K562 (cell line): ENCODE data around the gene KRTCAP2. TPM values are rescaled to one million over a fixed set of nuclear protein-coding genes. Genes with fewer than 3 reads are reported as not detected.

Source experiments
- ATAC-seq: fragments of 200-7000 bp; cut with Tn5 transposase; 3 replicates; pipeline ENCODE4 v1.9.1; 2020; ENCODE audit warnings: moderate library complexity
- BruUV-seq: library from RNA; stranded (reverse); fragments of 400-500 nt; replicated peaks from 2 replicates; lab custom pipeline; 2021; lab: Mats Ljungman, UMichigan
- CTCF ChIA-PET: fragments of 300-600 bp; formaldehyde crosslinking; extraction: SDS; loops from one replicate; lab custom pipeline; 2021; ENCODE audit warnings: low intra/inter-chr PET ratio; lab: Yijun Ruan, JAX
- POLR2A ChIA-PET: fragments of 300-600, 350-650 bp; sonication (Branson Sonifier 250); formaldehyde crosslinking; extraction: SDS; loops from one replicate; lab custom pipeline; 2021; ENCODE audit warnings: antibody characterized with exemption, inconsistent platforms; lab: Yijun Ruan, JAX
- DNase-seq, 4 experiments: peaks; one replicate each; pipeline versions ENCODE4 v3.0.0 to v3.0.0-alpha.2; 2011 to 2018; ENCODE audit warnings: low spot score in 3 of 4, mixed read lengths in 3 of 4; ENCODE audit errors: extremely low read depth in 1 of 4
- FAIRE-seq: peaks from 2 replicates; lab custom pipeline; 2011; peaks lifted over from hg19 to GRCh38; lab: Jason Lieb, UNC
- H2AFZ ChIP-seq: 2 replicates; pipeline ENCODE4 v1.6.0; 2011; ENCODE audit warnings: low read depth, low read length, control low read depth, inconsistent platforms
- H3K27ac ChIP-seq: fragments of 200-600 bp; 3 replicates; pipeline ENCODE4 v1.8.0; 2011; ENCODE audit warnings: low read depth, mild to moderate bottlenecking, control low read depth, inconsistent platforms, low read length, moderate library complexity, mixed read lengths; ENCODE audit errors: extremely low read depth
- H3K27me3 ChIP-seq, 2 experiments: fragments of 300-600 bp in 1 of 2; 2 replicates in 1 of 2; 3 replicates in 1 of 2; pipeline versions ENCODE4 v1.6.0 to v1.8.0; 2011; ENCODE audit warnings: inconsistent platforms in 2 of 2, low read length in 2 of 2, mild to moderate bottlenecking in 1 of 2, mixed read lengths in 1 of 2, moderate library complexity in 1 of 2; ENCODE audit not compliant: control insufficient read depth in 2 of 2, insufficient read depth in 2 of 2
- H3K36me3 ChIP-seq: fragments of 300-600 bp; 3 replicates; pipeline ENCODE4 v1.8.0; 2011; ENCODE audit warnings: mild to moderate bottlenecking, low read length, inconsistent platforms; ENCODE audit not compliant: control insufficient read depth, insufficient read depth
- H3K4me1 ChIP-seq, 2 experiments: fragments of 200-600 bp in 1 of 2; replicated peaks in 1 of 2; 2 replicates in 1 of 2; 3 replicates in 1 of 2; pipeline versions ENCODE4 v1.5.1 to v1.8.0; 2011; ENCODE audit warnings: inconsistent platforms in 2 of 2, low read length in 2 of 2, mild to moderate bottlenecking in 1 of 2, mixed read lengths in 1 of 2, moderate library complexity in 1 of 2; ENCODE audit not compliant: control insufficient read depth in 2 of 2, insufficient read depth in 2 of 2
- H3K4me2 ChIP-seq: 2 replicates; pipeline ENCODE4 v1.6.1; 2011; ENCODE audit warnings: low read length, control low read depth, inconsistent platforms, mixed read lengths; ENCODE audit not compliant: insufficient read depth
- H3K4me3 ChIP-seq: fragments of 200-600 bp; sonication (generic), shearing (Covaris generic); 2 replicates; pipeline ENCODE4 v1.5.1; 2016; ENCODE audit warnings: control low read depth, inconsistent platforms
- H3K79me2 ChIP-seq: fragments of 200-600 bp; 3 replicates; pipeline ENCODE4 v1.8.0; 2011; ENCODE audit warnings: low read length, inconsistent platforms; ENCODE audit not compliant: control insufficient read depth, insufficient read depth
- H3K9ac ChIP-seq, 2 experiments: 2 replicates each; pipeline versions ENCODE4 v1.6.0 to v1.6.1; 2011; ENCODE audit warnings: low read depth in 2 of 2, low read length in 2 of 2, control low read depth in 1 of 2, inconsistent platforms in 1 of 2, mild to moderate bottlenecking in 1 of 2, mixed read lengths in 1 of 2; ENCODE audit not compliant: insufficient read depth in 1 of 2
- H3K9me1 ChIP-seq: one replicate; pipeline ENCODE4 v1.6.0; 2011; ENCODE audit warnings: inconsistent platforms, mild to moderate bottlenecking, low read length, moderate library complexity; ENCODE audit not compliant: control insufficient read depth, insufficient read depth
- H3K9me3 ChIP-seq: replicated peaks from 2 replicates; pipeline ENCODE4 v1.5.1; 2011; ENCODE audit warnings: low read depth, low read length, inconsistent platforms; ENCODE audit not compliant: control insufficient read depth, insufficient read depth
- H4K20me1 ChIP-seq: replicated peaks from 2 replicates; pipeline ENCODE4 v1.6.1; 2011; ENCODE audit warnings: low read length, inconsistent platforms, mixed read lengths; ENCODE audit not compliant: control insufficient read depth, insufficient read depth
- CEBPB ChIP-seq: fragments of 450-650 bp; IDR thresholded peaks from 2 replicates; pipeline ENCODE4 v1.6.1; 2016; ENCODE audit warnings: missing genetic modification characterization, missing compliant biosample characterization
- CEBPG ChIP-seq, 3 experiments: fragments of 200-800 bp in 1 of 3; sonication (Bioruptor generic) in 1 of 3; sonication (generic) in 1 of 3; formaldehyde crosslinking in 1 of 3; IDR thresholded peaks in 2 of 3; conservative IDR thresholded peaks in 1 of 3; 2 replicates each; pipeline versions ENCODE4 v1.6.1 to v1.8.0; 2016 to 2022; ENCODE audit warnings: missing compliant biosample characterization in 2 of 3, missing genetic modification characterization in 2 of 3, mild to moderate bottlenecking in 1 of 3, missing genetic modification reagents in 1 of 3
- NR2C2 ChIP-seq, 2 experiments: fragments of 200-800 bp in 1 of 2; sonication (Bioruptor generic) in 1 of 2; sonication (generic) in 1 of 2; formaldehyde crosslinking in 1 of 2; IDR thresholded peaks; 2 replicates each; pipeline versions ENCODE4 v1.6.1 to v1.8.0; 2016 to 2022; ENCODE audit warnings: mild to moderate bottlenecking in 1 of 2, missing compliant biosample characterization in 1 of 2, missing genetic modification characterization in 1 of 2, missing genetic modification reagents in 1 of 2
- PHB2 ChIP-seq: fragments of 450-650 bp; IDR thresholded peaks from 2 replicates; pipeline ENCODE4 v1.6.1; 2017; ENCODE audit warnings: low read depth
- STAT5A ChIP-seq: IDR thresholded peaks from 2 replicates; pipeline ENCODE4 v1.6.1; 2012; ENCODE audit warnings: low read length, inconsistent platforms, borderline replicate concordance
- ZBTB8A ChIP-seq: fragments of 450-650 bp; IDR thresholded peaks from 2 replicates; pipeline ENCODE4 v1.6.1; 2018; ENCODE audit warnings: mild to moderate bottlenecking, moderate library complexity; ENCODE audit not compliant: partially characterized antibody
- ZKSCAN3 ChIP-seq: fragments of 250-450 bp; sonication (Bioruptor Pico); IDR thresholded peaks from 2 replicates; pipeline ENCODE4 v1.4.0; 2020
- ZNF354B ChIP-seq: fragments of 250-450 bp; sonication (Bioruptor Pico); IDR thresholded peaks from 2 replicates; pipeline ENCODE4 v1.4.0; 2020
- WGBS: fragments of 100-300 bp; shearing (Covaris generic); methylation state at CpG from one replicate; pipeline ENCODE4 v1.1.6; 2016; ENCODE audit warnings: low coverage, mixed read lengths; ENCODE audit not compliant: insufficient coverage; ENCODE audit errors: missing lambda C conversion rate; 5-methylcytosine and 5-hydroxymethylcytosine counted together
- in situ Hi-C: fragments of 300-500 bp; cut with MboI; formaldehyde crosslinking; loops from 4 replicates; pipeline ENCODE4 v1.15.0; 2018; ENCODE audit warnings: inconsistent platforms, mixed read lengths
- intact Hi-C: fragments of 100-400 bp; cut with micrococcal nuclease; formaldehyde crosslinking; loops from 2 replicates; pipeline ENCODE4 v1.14.2; 2022
- polyA plus RNA-seq, 8 experiments: library from polyadenylated mRNA; depleted of rRNA in 4 of 8; stranded (reverse) in 5 of 8; unstranded in 3 of 8; fragments of >200 nt; fragmentation: Nextera tagmentation in 2 of 8; fragmentation: Illumina TruSeq in 1 of 8; extraction: Ambion mirVana in 2 of 8; extraction: Trizol in 1 of 8; gene quantifications; 2 replicates each; pipeline versions ENCODE4 v1.2.1 to v1.2.3, GENCODE V29; 2011 to 2014; ENCODE audit warnings: inconsistent platforms in 1 of 8, missing spikeins in 1 of 8
- total RNA-seq, 7 experiments: library from RNA; depleted of rRNA in 6 of 7; stranded (reverse); fragments of >200 nt in 6 of 7; fragmentation: Illumina TruSeq in 2 of 7; extraction: Trizol in 2 of 7; gene quantifications; 2 replicates each; pipeline versions ENCODE4 v1.2.1 to v1.2.3, GENCODE V29; 2011 to 2021; ENCODE audit warnings: low replicate concordance in 1 of 7
- TF ChIP-seq, protein P1 (sequence below): fragments of 450-650 bp; formaldehyde crosslinking; conservative IDR thresholded peaks from 2 replicates; pipeline ENCODE4 v1.4.0; 2022; ENCODE audit warnings: mild to moderate bottlenecking, missing genetic modification characterization
- TF ChIP-seq, protein P2 (sequence below): fragments of 450-650 bp; formaldehyde crosslinking; IDR thresholded peaks from 2 replicates; pipeline ENCODE4 v1.4.0; 2020; ENCODE audit warnings: mild to moderate bottlenecking, mixed read lengths
- TF ChIP-seq, protein P3 (sequence below): fragments of 450-650 bp; IDR thresholded peaks from 2 replicates; pipeline ENCODE4 v1.6.1; 2016; ENCODE audit warnings: low read depth

Gene KRTCAP2
- total and polyA plus RNA-seq, 9 of the 15 experiments (the other 6 are each of a cell fraction or from before 2014, with no cell fraction given) = 126 to 436 (median 244) TPM

DNA sequence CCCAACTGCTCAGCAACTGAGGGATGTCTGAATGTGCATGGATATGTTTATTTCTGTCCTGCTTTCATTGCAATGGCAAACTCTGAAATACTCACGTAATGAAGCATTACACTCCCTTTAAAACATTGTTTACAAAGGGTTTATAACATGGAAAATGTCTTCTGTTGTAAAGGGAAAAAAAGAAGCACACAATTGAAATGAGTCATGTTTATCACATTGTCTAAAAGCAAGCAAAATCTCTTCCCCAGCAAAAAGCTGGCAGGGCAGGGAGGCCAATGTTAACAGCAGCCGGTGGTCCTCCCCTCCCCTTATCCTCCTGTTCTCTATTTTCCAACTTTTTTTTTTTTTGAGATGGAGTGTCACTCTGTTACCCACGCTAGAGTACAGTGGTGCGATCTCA lies 49.3 kb downstream of the KRTCAP2 start:
- DNase-seq (no peak), ATAC-seq (no peak), FAIRE-seq (no peak)
- Histone ChIP-seq H3K27me3 (no peaks in the 10 kb centered on the region), H3K4me1 (peaks cover 38 to 50% of the 10 kb centered on the region in 2 experiments), H3K9me3 (no peaks in the 10 kb centered on the region), H3K4me2 (no peak overlapping the region), H3K27ac (no peak overlapping the region), H3K79me2 (peaks cover under 1% of the 10 kb centered on the region; the same call in 1 of the 3 replicates), H4K20me1 (no peaks in the 10 kb centered on the region), H3K9ac (no peak overlapping the region), H3K9me1 (no peaks in the 10 kb centered on the region), H3K36me3 (no peaks in the 10 kb centered on the region), H2AFZ (no peak overlapping the region), H3K4me3 (no peak overlapping the region)
- ChIA-PET POLR2A (interaction anchor here (1.0 to 1.5 kb wide), 2 partner anchors 11 to 14 kb away, joined by 3 read pairs; no protein-coding TSS in a partner anchor), CTCF (no interaction called here)
- BruUV-seq = no TSS peak
- WGBS = 44% methylated on average over 4 of the region's 4 CpGs
- in situ Hi-C loops = no loop called here
- intact Hi-C loops = no loop called here
- TF ChIP-seq ZKSCAN3 (CRISPR knock-in tag) = no peak
- no peak for TF ChIP-seq ZBTB8A
- TF ChIP-seq CEBPG (CRISPR knock-in tag; IDR thresholded peaks at IDR 0.05) = no peak
- no peak for TF ChIP-seq CEBPG (tag; conservative IDR thresholded peaks at IDR 0.05 in 1 of 2, IDR thresholded peaks at IDR 0.05 in 1 of 2)
- TF ChIP-seq ZNF354B (CRISPR knock-in tag) = no peak
- no peak for TF ChIP-seq CEBPB
- TF ChIP-seq, protein P1, sequence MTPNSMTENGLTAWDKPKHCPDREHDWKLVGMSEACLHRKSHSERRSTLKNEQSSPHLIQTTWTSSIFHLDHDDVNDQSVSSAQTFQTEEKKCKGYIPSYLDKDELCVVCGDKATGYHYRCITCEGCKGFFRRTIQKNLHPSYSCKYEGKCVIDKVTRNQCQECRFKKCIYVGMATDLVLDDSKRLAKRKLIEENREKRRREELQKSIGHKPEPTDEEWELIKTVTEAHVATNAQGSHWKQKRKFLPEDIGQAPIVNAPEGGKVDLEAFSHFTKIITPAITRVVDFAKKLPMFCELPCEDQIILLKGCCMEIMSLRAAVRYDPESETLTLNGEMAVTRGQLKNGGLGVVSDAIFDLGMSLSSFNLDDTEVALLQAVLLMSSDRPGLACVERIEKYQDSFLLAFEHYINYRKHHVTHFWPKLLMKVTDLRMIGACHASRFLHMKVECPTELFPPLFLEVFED (CRISPR knock-in tag) = no peak
- no peak for TF ChIP-seq STAT5A
- TF ChIP-seq, protein P2, sequence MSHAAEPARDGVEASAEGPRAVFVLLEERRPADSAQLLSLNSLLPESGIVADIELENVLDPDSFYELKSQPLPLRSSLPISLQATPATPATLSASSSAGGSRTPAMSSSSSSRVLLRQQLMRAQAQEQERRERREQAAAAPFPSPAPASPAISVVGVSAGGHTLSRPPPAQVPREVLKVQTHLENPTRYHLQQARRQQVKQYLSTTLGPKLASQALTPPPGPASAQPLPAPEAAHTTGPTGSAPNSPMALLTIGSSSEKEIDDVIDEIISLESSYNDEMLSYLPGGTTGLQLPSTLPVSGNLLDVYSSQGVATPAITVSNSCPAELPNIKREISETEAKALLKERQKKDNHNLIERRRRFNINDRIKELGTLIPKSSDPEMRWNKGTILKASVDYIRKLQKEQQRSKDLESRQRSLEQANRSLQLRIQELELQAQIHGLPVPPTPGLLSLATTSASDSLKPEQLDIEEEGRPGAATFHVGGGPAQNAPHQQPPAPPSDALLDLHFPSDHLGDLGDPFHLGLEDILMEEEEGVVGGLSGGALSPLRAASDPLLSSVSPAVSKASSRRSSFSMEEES (CRISPR knock-in tag) = no peak
- TF ChIP-seq, protein P3, sequence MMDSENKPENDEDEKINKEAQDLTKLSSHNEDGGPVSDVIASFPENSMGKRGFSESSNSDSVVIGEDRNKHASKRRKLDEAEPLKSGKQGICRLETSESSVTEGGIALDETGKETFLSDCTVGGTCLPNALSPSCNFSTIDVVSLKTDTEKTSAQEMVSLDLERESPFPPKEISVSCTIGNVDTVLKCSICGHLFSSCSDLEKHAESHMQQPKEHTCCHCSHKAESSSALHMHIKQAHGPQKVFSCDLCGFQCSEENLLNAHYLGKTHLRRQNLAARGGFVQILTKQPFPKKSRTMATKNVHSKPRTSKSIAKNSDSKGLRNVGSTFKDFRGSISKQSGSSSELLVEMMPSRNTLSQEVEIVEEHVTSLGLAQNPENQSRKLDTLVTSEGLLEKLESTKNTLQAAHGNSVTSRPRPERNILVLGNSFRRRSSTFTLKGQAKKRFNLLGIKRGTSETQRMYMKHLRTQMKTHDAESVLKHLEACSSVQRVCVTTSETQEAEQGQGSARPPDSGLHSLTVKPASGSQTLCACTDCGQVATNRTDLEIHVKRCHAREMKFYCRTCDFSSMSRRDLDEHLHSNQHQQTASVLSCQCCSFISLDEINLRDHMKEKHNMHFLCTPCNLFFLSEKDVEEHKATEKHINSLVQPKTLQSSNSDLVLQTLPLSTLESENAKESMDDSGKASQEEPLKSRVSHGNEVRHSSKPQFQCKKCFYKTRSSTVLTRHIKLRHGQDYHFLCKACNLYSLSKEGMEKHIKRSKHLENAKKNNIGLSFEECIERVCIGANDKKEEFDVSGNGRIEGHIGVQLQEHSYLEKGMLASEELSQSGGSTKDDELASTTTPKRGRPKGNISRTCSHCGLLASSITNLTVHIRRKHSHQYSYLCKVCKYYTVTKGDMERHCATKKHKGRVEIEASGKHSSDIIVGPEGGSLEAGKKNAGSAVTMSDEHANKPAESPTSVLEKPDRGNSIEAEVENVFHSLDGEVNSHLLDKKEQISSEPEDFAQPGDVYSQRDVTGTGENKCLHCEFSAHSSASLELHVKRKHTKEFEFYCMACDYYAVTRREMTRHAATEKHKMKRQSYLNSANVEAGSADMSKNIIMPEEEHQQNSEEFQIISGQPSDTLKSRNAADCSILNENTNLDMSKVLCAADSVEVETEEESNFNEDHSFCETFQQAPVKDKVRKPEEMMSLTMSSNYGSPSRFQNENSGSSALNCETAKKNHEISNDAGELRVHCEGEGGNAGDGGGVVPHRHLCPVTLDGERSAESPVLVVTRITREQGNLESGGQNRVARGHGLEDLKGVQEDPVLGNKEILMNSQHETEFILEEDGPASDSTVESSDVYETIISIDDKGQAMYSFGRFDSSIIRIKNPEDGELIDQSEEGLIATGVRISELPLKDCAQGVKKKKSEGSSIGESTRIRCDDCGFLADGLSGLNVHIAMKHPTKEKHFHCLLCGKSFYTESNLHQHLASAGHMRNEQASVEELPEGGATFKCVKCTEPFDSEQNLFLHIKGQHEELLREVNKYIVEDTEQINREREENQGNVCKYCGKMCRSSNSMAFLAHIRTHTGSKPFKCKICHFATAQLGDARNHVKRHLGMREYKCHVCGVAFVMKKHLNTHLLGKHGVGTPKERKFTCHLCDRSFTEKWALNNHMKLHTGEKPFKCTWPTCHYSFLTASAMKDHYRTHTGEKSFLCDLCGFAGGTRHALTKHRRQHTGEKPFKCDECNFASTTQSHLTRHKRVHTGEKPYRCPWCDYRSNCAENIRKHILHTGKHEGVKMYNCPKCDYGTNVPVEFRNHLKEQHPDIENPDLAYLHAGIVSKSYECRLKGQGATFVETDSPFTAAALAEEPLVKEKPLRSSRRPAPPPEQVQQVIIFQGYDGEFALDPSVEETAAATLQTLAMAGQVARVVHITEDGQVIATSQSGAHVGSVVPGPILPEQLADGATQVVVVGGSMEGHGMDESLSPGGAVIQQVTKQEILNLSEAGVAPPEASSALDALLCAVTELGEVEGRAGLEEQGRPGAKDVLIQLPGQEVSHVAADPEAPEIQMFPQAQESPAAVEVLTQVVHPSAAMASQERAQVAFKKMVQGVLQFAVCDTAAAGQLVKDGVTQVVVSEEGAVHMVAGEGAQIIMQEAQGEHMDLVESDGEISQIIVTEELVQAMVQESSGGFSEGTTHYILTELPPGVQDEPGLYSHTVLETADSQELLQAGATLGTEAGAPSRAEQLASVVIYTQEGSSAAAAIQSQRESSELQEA = no peak
- no peak for TF ChIP-seq NR2C2 (CRISPR knock-in tag; IDR thresholded peaks at IDR 0.05)
- TF ChIP-seq NR2C2 (tag; IDR thresholded peaks at IDR 0.05) = no peak
- no peak for TF ChIP-seq PHB2
